SJSA1 (cell line): ENCODE measurements around the gene FBXO47. TPM values are rescaled to one million over a fixed set of nuclear protein-coding genes. Genes with fewer than 3 reads are reported as not detected.

ENCODE experiments used
- DNase-seq, 2 experiments: peaks; one replicate each; pipeline ENCODE4 v3.0.0-alpha.2; 2015 to 2020; ENCODE audit warnings: low spot score in 2 of 2, low read depth in 1 of 2
- H3K27ac ChIP-seq: fragments of 250-450 bp; sonication (Bioruptor Pico); 2 replicates; pipeline ENCODE4 v1.5.1; 2020; ENCODE audit warnings: mild to moderate bottlenecking, moderate library complexity
- H3K27me3 ChIP-seq: fragments of 250-450 bp; sonication (Bioruptor Pico); replicated peaks from 2 replicates; pipeline ENCODE4 v1.5.1; 2020; ENCODE audit warnings: mild to moderate bottlenecking, moderate library complexity
- H3K36me3 ChIP-seq: fragments of 250-450 bp; sonication (Bioruptor Pico); 2 replicates; pipeline ENCODE4 v1.5.1; 2020; ENCODE audit warnings: mild to moderate bottlenecking
- H3K4me1 ChIP-seq: fragments of 250-450 bp; sonication (Bioruptor Pico); replicated peaks from 2 replicates; pipeline ENCODE4 v1.6.1; 2021; ENCODE audit warnings: mild to moderate bottlenecking
- H3K4me3 ChIP-seq: fragments of 250-450 bp; sonication (Bioruptor Pico); 2 replicates; pipeline ENCODE4 v1.5.1; 2020; ENCODE audit warnings: mild to moderate bottlenecking
- H3K9me3 ChIP-seq: fragments of 250-450 bp; sonication (Bioruptor Pico); replicated peaks from 2 replicates; pipeline ENCODE4 v1.5.1; 2020; ENCODE audit warnings: mild to moderate bottlenecking
- total RNA-seq: library from RNA; depleted of rRNA; stranded (reverse); fragments of >200 nt; shearing (Covaris generic); gene quantifications from 2 replicates; pipeline ENCODE4 v1.2.3, GENCODE V29; 2014

The FBXO47 gene
- total RNA-seq, 1 experiment from 2014 or later, result not detected

GRCh38 chr17:38911081-38911730 is 56.0 kb downstream of the FBXO47 start:
- Histone ChIP-seq H3K36me3 (peaks cover 90% of the 10 kb centered on the region), H3K27me3 (no peaks in the 10 kb centered on the region), H3K27ac (no peak overlapping the region), H3K9me3 (no peaks in the 10 kb centered on the region), H3K4me1 (peaks cover under 1% of the 10 kb centered on the region; the same call in 1 of the 2 replicates), H3K4me3 (no peak overlapping the region)
- no peak for DNase-seq

DNA sequence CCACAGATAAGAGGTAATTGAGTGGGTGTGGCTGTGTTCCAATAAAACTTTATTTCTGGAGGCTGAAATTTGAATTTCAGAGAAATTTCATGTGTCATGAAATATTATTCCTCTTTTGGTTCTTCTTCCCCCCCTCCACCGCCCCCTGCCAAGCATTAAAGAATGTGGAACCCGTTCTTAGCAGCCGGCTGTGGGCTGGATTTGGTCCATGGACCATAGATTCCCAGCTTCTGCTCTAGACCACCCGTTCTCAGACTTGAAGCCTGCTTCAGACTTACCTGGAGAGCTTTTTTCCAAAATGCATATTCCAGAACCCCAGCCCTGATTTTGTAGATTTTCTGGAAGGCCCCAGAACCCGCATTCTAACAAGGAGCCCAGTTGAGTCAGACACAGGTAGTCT is 56.9 kb downstream of the FBXO47 start:
- Histone ChIP-seq H3K27me3 (no peaks in the 10 kb centered on the region), H3K9me3 (no peaks in the 10 kb centered on the region), H3K27ac (no peak overlapping the region), H3K4me3 (no peak overlapping the region), H3K4me1 (peaks cover 4% of the 10 kb centered on the region; the same call in 1 of the 2 replicates), H3K36me3 (peaks cover 90% of the 10 kb centered on the region)
- DNase-seq, result no peak

DNA sequence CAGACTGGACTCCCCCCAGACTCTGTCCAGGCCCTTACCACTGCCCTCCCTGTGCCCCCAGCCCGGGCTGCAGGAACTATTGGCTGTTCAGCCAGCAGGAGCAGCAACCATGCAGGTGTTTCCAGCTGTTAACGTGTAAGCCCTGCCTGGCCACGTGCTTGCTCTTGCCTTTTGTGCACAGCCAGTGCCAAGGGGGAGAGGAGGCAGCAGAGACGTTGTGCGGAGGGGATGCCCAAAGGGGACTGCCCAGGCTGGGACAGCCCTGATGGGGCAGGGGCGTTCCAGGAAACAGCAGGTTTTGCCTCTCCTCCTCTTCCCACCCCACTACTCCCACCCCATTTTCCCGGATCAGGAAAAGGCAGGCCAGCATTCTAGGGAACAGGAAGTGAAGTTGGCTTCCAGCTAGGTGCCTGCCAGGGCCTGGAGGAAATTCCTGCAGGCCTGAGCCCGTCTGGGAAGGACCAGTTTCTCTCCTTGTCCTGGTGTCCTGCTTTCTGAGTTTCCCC is 58.5 kb downstream of the FBXO47 start:
- Histone ChIP-seq H3K27ac (no peak overlapping the region), H3K4me3 (no peak overlapping the region), H3K36me3 (peaks cover 90% of the 10 kb centered on the region), H3K27me3 (no peaks in the 10 kb centered on the region), H3K4me1 (peaks cover 4% of the 10 kb centered on the region; the same call in 1 of the 2 replicates), H3K9me3 (no peaks in the 10 kb centered on the region)
- no peak for DNase-seq

- H3K27ac ChIP-seq, result no peak overlapping the region
- no peaks in the 10 kb centered on the region for H3K27me3 ChIP-seq
- H3K4me3 ChIP-seq, result no peak overlapping the region
- H3K36me3 ChIP-seq, result peaks cover 90% of the 10 kb centered on the region
- DNase-seq, result no peak
- peaks cover 4% of the 10 kb centered on the region; the same call in 1 of the 2 replicates for H3K4me1 ChIP-seq
- no peaks in the 10 kb centered on the region for H3K9me3 ChIP-seq
Observed at GRCh38 chr17:38907930-38908675, 59.1 kb downstream of the FBXO47 start.

GRCh38 chr17:38906460-38907228 is 60.6 kb downstream of the FBXO47 start:
- H3K9me3 ChIP-seq, result no peaks in the 10 kb centered on the region
- H3K27me3 ChIP-seq, result no peaks in the 10 kb centered on the region
- H3K4me3 ChIP-seq, result no peak overlapping the region
- DNase-seq, result no peak
- H3K4me1 ChIP-seq, result peaks cover 4% of the 10 kb centered on the region; the same call in 1 of the 2 replicates
- no peak overlapping the region for H3K27ac ChIP-seq
- H3K36me3 ChIP-seq, result peaks cover 89% of the 10 kb centered on the region

DNA sequence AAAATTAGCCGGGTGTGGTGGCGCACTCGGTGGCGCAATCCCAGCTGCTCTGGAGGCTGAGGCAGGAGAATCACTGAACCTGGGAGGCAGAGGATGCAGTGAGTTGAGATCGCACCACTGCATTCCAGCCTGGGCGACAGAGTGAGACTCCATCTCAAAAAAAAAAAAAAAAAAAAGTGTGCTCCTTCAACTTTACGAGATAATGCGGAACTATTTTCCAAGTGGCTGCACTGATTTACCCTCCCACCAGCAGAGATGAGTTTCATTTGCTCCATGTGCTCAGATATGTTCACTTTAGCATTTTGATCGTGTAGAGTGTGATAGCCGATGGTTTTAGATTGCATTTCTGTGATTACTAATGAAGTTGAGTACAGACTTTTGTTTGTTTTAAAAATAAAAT is 61.8 kb downstream of the FBXO47 start:
- no peaks in the 10 kb centered on the region for H3K27me3 ChIP-seq
- no peak overlapping the region for H3K27ac ChIP-seq
- peaks cover 92% of the 10 kb centered on the region for H3K36me3 ChIP-seq
- H3K9me3 ChIP-seq, result no peaks in the 10 kb centered on the region
- no peak overlapping the region for H3K4me3 ChIP-seq
- peaks cover 14% of the 10 kb centered on the region for H3K4me1 ChIP-seq
- no peak for DNase-seq

- Histone ChIP-seq H3K9me3 (no peaks in the 10 kb centered on the region), H3K27ac (no peak overlapping the region), H3K36me3 (peaks cover 92% of the 10 kb centered on the region), H3K4me1 (peaks cover 16% of the 10 kb centered on the region), H3K4me3 (no peak overlapping the region), H3K27me3 (no peaks in the 10 kb centered on the region)
- DNase-seq, result no peak
Observed at GRCh38 chr17:38904892-38905291, 62.3 kb downstream of the FBXO47 start.

DNA sequence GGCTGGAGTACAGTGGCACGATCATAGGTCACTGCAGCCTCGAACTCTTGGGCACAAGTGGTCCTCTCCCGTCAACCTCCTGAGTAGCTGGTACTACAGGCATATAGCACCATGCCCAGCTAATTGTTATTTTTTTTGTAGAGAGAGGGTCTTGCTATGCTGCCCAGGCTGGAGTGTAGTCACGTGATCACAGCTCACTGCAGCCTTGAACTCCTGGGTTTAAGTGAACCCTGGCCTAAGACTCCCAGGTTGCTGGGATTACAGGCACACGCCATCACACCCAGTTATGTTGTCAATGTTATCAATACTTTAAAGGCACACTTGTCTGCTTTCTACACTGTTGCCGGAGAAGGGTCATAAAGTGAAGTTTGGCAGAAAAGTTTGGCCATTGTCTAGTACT is 63.8 kb downstream of the FBXO47 start:
- DNase-seq, result no peak
- H3K36me3 ChIP-seq, result peaks cover 96% of the 10 kb centered on the region
- no peaks in the 10 kb centered on the region for H3K27me3 ChIP-seq
- no peaks in the 10 kb centered on the region for H3K9me3 ChIP-seq
- H3K4me1 ChIP-seq, result peaks cover 16% of the 10 kb centered on the region
- H3K4me3 ChIP-seq, result no peak overlapping the region
- no peak overlapping the region for H3K27ac ChIP-seq

- Histone ChIP-seq H3K27ac (no peak overlapping the region), H3K4me3 (no peak overlapping the region), H3K27me3 (no peaks in the 10 kb centered on the region), H3K9me3 (no peaks in the 10 kb centered on the region), H3K36me3 (peaks cover 97% of the 10 kb centered on the region), H3K4me1 (peaks cover 14% of the 10 kb centered on the region)
- peak; percentile 52 to 74 for DNase-seq
Observed at GRCh38 chr17:38900978-38901656, 66.1 kb downstream of the FBXO47 start.

DNA sequence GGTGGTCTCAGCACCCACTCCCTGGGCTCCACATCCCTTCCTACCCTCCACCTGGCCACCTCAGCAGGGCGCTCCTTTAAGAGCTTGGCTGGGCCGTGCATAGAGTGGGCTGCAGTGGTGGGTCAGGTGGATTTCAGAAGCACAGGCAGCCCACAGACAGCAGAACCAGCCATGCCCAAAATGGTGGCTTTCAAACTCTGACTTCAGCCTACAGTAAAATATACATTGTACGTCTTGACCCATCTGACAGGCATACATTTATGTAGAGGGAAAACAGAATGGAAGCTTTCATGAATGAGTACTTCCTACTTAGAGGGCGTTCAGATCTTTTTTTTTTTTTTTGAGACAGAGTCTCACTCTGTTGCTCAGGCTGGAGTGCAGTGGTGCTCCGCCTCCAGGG is 67.8 kb downstream of the FBXO47 start:
- Histone ChIP-seq H3K9me3 (no peaks in the 10 kb centered on the region), H3K4me1 (peaks cover 12% of the 10 kb centered on the region), H3K27ac (no peak overlapping the region), H3K27me3 (no peaks in the 10 kb centered on the region), H3K36me3 (peaks cover 95% of the 10 kb centered on the region), H3K4me3 (no peak overlapping the region)
- DNase-seq, result no peak

- no peak for DNase-seq
- peaks cover 12% of the 10 kb centered on the region for H3K4me1 ChIP-seq
- H3K27ac ChIP-seq, result no peak overlapping the region
- peaks cover 95% of the 10 kb centered on the region for H3K36me3 ChIP-seq
- no peak overlapping the region for H3K4me3 ChIP-seq
- H3K9me3 ChIP-seq, result no peaks in the 10 kb centered on the region
- no peaks in the 10 kb centered on the region for H3K27me3 ChIP-seq
Observed at GRCh38 chr17:38898812-38899348, 68.3 kb downstream of the FBXO47 start.

- Histone ChIP-seq H3K27ac (no peak overlapping the region), H3K4me1 (peaks cover 12% of the 10 kb centered on the region), H3K36me3 (peaks cover 95% of the 10 kb centered on the region), H3K27me3 (no peaks in the 10 kb centered on the region), H3K9me3 (no peaks in the 10 kb centered on the region), H3K4me3 (no peak overlapping the region)
- DNase-seq, result no peak
Observed at GRCh38 chr17:38898291-38898679, 68.9 kb downstream of the FBXO47 start.

DNA sequence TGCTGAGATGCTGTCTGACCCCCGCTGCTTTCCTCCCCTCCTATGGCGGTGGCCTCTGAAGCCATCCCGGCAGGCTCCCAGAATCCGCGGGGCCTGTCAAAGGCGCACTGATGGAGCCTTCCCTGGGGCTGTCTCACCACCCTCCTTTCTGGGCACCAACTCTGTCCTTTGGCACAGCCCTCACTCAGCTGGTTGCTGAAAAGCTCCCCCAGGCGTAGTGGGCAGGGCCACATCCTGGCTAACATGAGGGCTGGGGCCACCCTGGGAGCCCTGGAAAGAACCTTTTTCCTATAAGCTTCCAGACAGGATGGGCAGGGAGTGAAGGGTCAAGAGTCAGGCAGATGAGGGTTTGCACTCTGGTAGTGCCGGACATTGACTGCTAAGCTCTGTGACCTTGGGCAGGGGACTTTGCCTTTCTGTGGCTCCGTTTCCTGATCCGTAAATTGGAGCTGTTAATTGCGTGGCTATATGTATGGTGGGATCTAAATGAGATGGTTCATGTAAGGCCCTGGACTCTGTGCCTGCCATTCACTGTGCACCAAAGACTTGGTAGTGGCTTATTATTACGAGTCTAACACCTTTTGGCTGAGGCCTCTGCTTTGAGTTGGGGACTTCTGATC is 69.4 kb downstream of the FBXO47 start:
- H3K4me3 ChIP-seq, result no peak overlapping the region
- no peak for DNase-seq
- no peaks in the 10 kb centered on the region for H3K9me3 ChIP-seq
- H3K27me3 ChIP-seq, result no peaks in the 10 kb centered on the region
- peaks cover 95% of the 10 kb centered on the region for H3K36me3 ChIP-seq
- no peak overlapping the region for H3K27ac ChIP-seq
- H3K4me1 ChIP-seq, result peaks cover 12% of the 10 kb centered on the region
